ENCODE data around the gene MORN4. TPM values are rescaled to one million over a fixed set of nuclear protein-coding genes. Genes with fewer than 3 reads are reported as not detected.
"Not testable (repeated sequence)": the region's sequence is repeated elsewhere in the genome, so short reads cannot be mapped to it uniquely, and the experiment has no call there.

Gene MORN4
- total and polyA plus RNA-seq, 3 experiments from 2014 or later = 1.7 to 3.1 (median 2.7) TPM

- Mint-ChIP-seq H3K27ac (peak overlapping the region in 3 of 8 donors; percentile 0 to 78 (median 76)), H3K36me3 (peaks cover 10 to 69% (median 25%) of the 10 kb centered on the region in 3 donors), H3K27me3 (no peaks in the 10 kb centered on the region), H3K4me3 (no peak overlapping the region), H3K4me1 (peaks cover 0 to 12% (median 4%) of the 10 kb centered on the region in 3 donors), H3K9me3 (no peaks in the 10 kb centered on the region)
- Histone ChIP-seq H3K9me3 (ENCODE audit: low read length) (no peaks in the 10 kb centered on the region), H3K4me3 (ENCODE audit: low read length) (no peak overlapping the region), H3K36me3 (ENCODE audit: insufficient read depth, low read length) (peaks cover 12% of the 10 kb centered on the region), H3K27ac (ENCODE audit: low read depth, low read length) (no peak overlapping the region), H3K4me1 (ENCODE audit: insufficient read depth, low read length) (no peaks in the 10 kb centered on the region), H3K27me3 (ENCODE audit: insufficient read depth, low read length, poor library complexity, severe bottlenecking) (no peaks in the 10 kb centered on the region)
- ChIA-PET CTCF (interaction anchor here (0.6 to 2.2 kb wide), 3 partner anchors 10 to 41 kb away, joined by 3 to 6 read pairs (median 6); no protein-coding TSS in a partner anchor), POLR2A (no interaction called here)
- DNase-seq = no peak
Measured at GRCh38 chr10:97667463-97667862, 34.2 kb upstream of the MORN4 start.

GRCh38 chr10:97666992-97667391, 33.7 kb upstream of the MORN4 start:
- Histone ChIP-seq H3K4me3 (ENCODE audit: low read length) (no peak overlapping the region), H3K4me1 (ENCODE audit: insufficient read depth, low read length) (no peaks in the 10 kb centered on the region), H3K27ac (ENCODE audit: low read depth, low read length) (no peak overlapping the region), H3K9me3 (ENCODE audit: low read length) (no peaks in the 10 kb centered on the region), H3K27me3 (ENCODE audit: insufficient read depth, low read length, poor library complexity, severe bottlenecking) (no peaks in the 10 kb centered on the region), H3K36me3 (ENCODE audit: insufficient read depth, low read length) (peaks cover 12% of the 10 kb centered on the region)
- CTCF ChIA-PET = no interaction called here
- H3K9me3 Mint-ChIP-seq = no peaks in the 10 kb centered on the region
- POLR2A ChIA-PET = no interaction called here
- H3K27me3 Mint-ChIP-seq = no peaks in the 10 kb centered on the region
- peaks cover 0 to 12% (median 4%) of the 10 kb centered on the region in 3 donors for H3K4me1 Mint-ChIP-seq
- DNase-seq = no peak
- H3K27ac Mint-ChIP-seq = no peak overlapping the region
- H3K4me3 Mint-ChIP-seq = no peak overlapping the region
- peaks cover 10 to 70% (median 25%) of the 10 kb centered on the region in 3 donors for H3K36me3 Mint-ChIP-seq

GRCh38 chr10:97664282-97664850, 31.1 kb upstream of the MORN4 start:
- Mint-ChIP-seq H3K36me3 (peaks cover 10 to 70% (median 29%) of the 10 kb centered on the region in 3 donors), H3K27ac (no peak overlapping the region), H3K4me1 (peaks cover 0 to 12% (median 4%) of the 10 kb centered on the region in 3 donors), H3K27me3 (no peaks in the 10 kb centered on the region), H3K4me3 (no peak overlapping the region), H3K9me3 (no peaks in the 10 kb centered on the region)
- Histone ChIP-seq H3K4me3 (ENCODE audit: low read length) (no peak overlapping the region), H3K27me3 (ENCODE audit: insufficient read depth, low read length, poor library complexity, severe bottlenecking) (no peaks in the 10 kb centered on the region), H3K27ac (ENCODE audit: low read depth, low read length) (peak overlapping the region; percentile 13), H3K9me3 (ENCODE audit: low read length) (no peaks in the 10 kb centered on the region), H3K4me1 (ENCODE audit: insufficient read depth, low read length) (no peaks in the 10 kb centered on the region), H3K36me3 (ENCODE audit: insufficient read depth, low read length) (peaks cover 12% of the 10 kb centered on the region)
- CTCF ChIA-PET = no interaction called here
- no peak for DNase-seq
- POLR2A ChIA-PET = no interaction called here

GRCh38 chr10:97659589-97659988, 26.3 kb upstream of the MORN4 start:
- H3K27me3 Mint-ChIP-seq = no peaks in the 10 kb centered on the region
- POLR2A ChIA-PET = no interaction called here

GRCh38 chr10:97656777-97657176, 23.5 kb upstream of the MORN4 start:
- Histone ChIP-seq H3K27me3 (ENCODE audit: insufficient read depth, low read length, poor library complexity, severe bottlenecking) (no peaks in the 10 kb centered on the region), H3K36me3 (ENCODE audit: insufficient read depth, low read length) (peaks cover 20% of the 10 kb centered on the region), H3K27ac (ENCODE audit: low read depth, low read length) (no peak overlapping the region), H3K4me3 (ENCODE audit: low read length) (no peak overlapping the region), H3K9me3 (ENCODE audit: low read length) (no peaks in the 10 kb centered on the region), H3K4me1 (ENCODE audit: insufficient read depth, low read length) (no peaks in the 10 kb centered on the region)
- Mint-ChIP-seq H3K9me3 (no peaks in the 10 kb centered on the region), H3K27me3 (no peaks in the 10 kb centered on the region), H3K27ac (no peak overlapping the region), H3K4me1 (no peaks in the 10 kb centered on the region), H3K36me3 (peaks cover 16 to 70% (median 22%) of the 10 kb centered on the region in 3 donors), H3K4me3 (no peak overlapping the region)
- CTCF ChIA-PET = no interaction called here
- POLR2A ChIA-PET = no interaction called here
- DNase-seq = no peak

More at GRCh38 chr10:97659589-97659988, 26.3 kb upstream of the MORN4 start:
- Histone ChIP-seq H3K36me3 (ENCODE audit: insufficient read depth, low read length) (peaks cover 13% of the 10 kb centered on the region), H3K4me1 (ENCODE audit: insufficient read depth, low read length) (no peaks in the 10 kb centered on the region), H3K27ac (ENCODE audit: low read depth, low read length) (no peak overlapping the region), H3K4me3 (ENCODE audit: low read length) (no peak overlapping the region), H3K27me3 (ENCODE audit: insufficient read depth, low read length, poor library complexity, severe bottlenecking) (no peaks in the 10 kb centered on the region), H3K9me3 (ENCODE audit: low read length) (no peaks in the 10 kb centered on the region)
- H3K4me3 Mint-ChIP-seq = no peak overlapping the region
- H3K36me3 Mint-ChIP-seq = peaks cover 6 to 70% (median 29%) of the 10 kb centered on the region in 3 donors
- CTCF ChIA-PET = interaction anchor here (0.7 kb wide), 1 partner anchor 160 kb away, joined by 3 read pairs; no protein-coding TSS in a partner anchor
- no peak for DNase-seq
- H3K9me3 Mint-ChIP-seq = no peaks in the 10 kb centered on the region
- peak overlapping the region in 1 of 8 donors; percentile 19 for H3K27ac Mint-ChIP-seq
- H3K4me1 Mint-ChIP-seq = no peaks in the 10 kb centered on the region

GRCh38 chr10:97651773-97652172, 18.5 kb upstream of the MORN4 start:
- H3K4me1 Mint-ChIP-seq = peaks cover 18 to 28% (median 19%) of the 10 kb centered on the region in 3 donors
- DNase-seq = no peak
- H3K4me3 ChIP-seq (ENCODE audit: low read length) = no peak overlapping the region
- no peak overlapping the region for H3K27ac ChIP-seq (ENCODE audit: low read depth, low read length)
- H3K9me3 Mint-ChIP-seq = no peaks in the 10 kb centered on the region
- peaks cover 13% of the 10 kb centered on the region for H3K4me1 ChIP-seq (ENCODE audit: insufficient read depth, low read length)
- H3K36me3 ChIP-seq (ENCODE audit: insufficient read depth, low read length) = peaks cover 27% of the 10 kb centered on the region
- no peak overlapping the region for H3K4me3 Mint-ChIP-seq
- no peaks in the 10 kb centered on the region for H3K27me3 Mint-ChIP-seq
- no peaks in the 10 kb centered on the region for H3K9me3 ChIP-seq (ENCODE audit: low read length)
- H3K27me3 ChIP-seq (ENCODE audit: insufficient read depth, low read length, poor library complexity, severe bottlenecking) = no peaks in the 10 kb centered on the region
- H3K27ac Mint-ChIP-seq = peak overlapping the region in 2 of 8 donors; percentile 27 to 39
- ChIA-PET POLR2A (no interaction called here), CTCF (no interaction called here)
- peaks cover 16 to 60% (median 20%) of the 10 kb centered on the region in 3 donors for H3K36me3 Mint-ChIP-seq

GRCh38 chr10:97650726-97651125, 17.4 kb upstream of the MORN4 start:
- H3K36me3 Mint-ChIP-seq = peaks cover 10 to 54% (median 16%) of the 10 kb centered on the region in 3 donors
- Histone ChIP-seq H3K36me3 (ENCODE audit: insufficient read depth, low read length) (peaks cover 17% of the 10 kb centered on the region), H3K9me3 (ENCODE audit: low read length) (no peaks in the 10 kb centered on the region), H3K27ac (ENCODE audit: low read depth, low read length) (no peak overlapping the region), H3K27me3 (ENCODE audit: insufficient read depth, low read length, poor library complexity, severe bottlenecking) (no peaks in the 10 kb centered on the region), H3K4me1 (ENCODE audit: insufficient read depth, low read length) (peaks cover 13% of the 10 kb centered on the region), H3K4me3 (ENCODE audit: low read length) (no peak overlapping the region)
- peak overlapping the region in 1 of 7 donors; percentile 0 for H3K4me3 Mint-ChIP-seq
- no peak for DNase-seq
- CTCF ChIA-PET = no interaction called here
- H3K27ac Mint-ChIP-seq = no peak overlapping the region
- H3K4me1 Mint-ChIP-seq = peaks cover 20 to 30% (median 22%) of the 10 kb centered on the region in 3 donors
- POLR2A ChIA-PET = no interaction called here
- H3K27me3 Mint-ChIP-seq = no peaks in the 10 kb centered on the region
- no peaks in the 10 kb centered on the region for H3K9me3 Mint-ChIP-seq

- CTCF ChIA-PET = interaction anchor here (1.1 to 1.4 kb wide), 2 partner anchors 52 to 205 kb away, joined by 3 read pairs; no protein-coding TSS in a partner anchor
- H3K4me3 Mint-ChIP-seq = peak overlapping the region; percentile 5 to 82 (median 66)
- H3K27me3 Mint-ChIP-seq; H3K9me3 Mint-ChIP-seq; DNase-seq; H3K27me3 ChIP-seq (ENCODE audit: insufficient read depth, low read length, poor library complexity, severe bottlenecking); H3K9me3 ChIP-seq (ENCODE audit: low read length): not testable (repeated sequence)
- Histone ChIP-seq H3K36me3 (ENCODE audit: insufficient read depth, low read length) (peaks cover 17% of the 10 kb centered on the region), H3K4me3 (ENCODE audit: low read length) (peak overlapping the region; percentile 20), H3K4me1 (ENCODE audit: insufficient read depth, low read length) (peaks cover 13% of the 10 kb centered on the region), H3K27ac (ENCODE audit: low read depth, low read length) (peak overlapping the region; percentile 60)
- peaks cover 22 to 31% (median 24%) of the 10 kb centered on the region in 3 donors for H3K4me1 Mint-ChIP-seq
- H3K36me3 Mint-ChIP-seq = peaks cover 10 to 59% (median 17%) of the 10 kb centered on the region in 3 donors
- peak overlapping the region; percentile 70 to 92 (median 87) for H3K27ac Mint-ChIP-seq
- POLR2A ChIA-PET = interaction anchor here (1.0 to 1.7 kb wide), 2 partner anchors 9 to 38 kb away, joined by 5 to 8 read pairs; partner anchors contain the start of genes AVPI1 and PI4K2A
Measured at GRCh38 chr10:97649405-97649750, 16.1 kb upstream of the MORN4 start.
